Right atrium auricular region (tissue), 2 donors: ENCODE measurements around the gene ATP10D. TPM values are rescaled to one million over a fixed set of nuclear protein-coding genes. Genes with fewer than 3 reads are reported as not detected.

Experiments
- DNase-seq: peaks from one replicate; pipeline ENCODE4 v3.0.0-alpha.2; 2019; ENCODE audit warnings: low spot score
- H3K27ac ChIP-seq, 2 donors: fragments of 200-600 bp; sonication (generic); 1 replicate in 1 of 2; 2 replicates in 1 of 2; pipeline ENCODE4 v1.5.1; 2016 to 2019
- H3K27me3 ChIP-seq, 2 donors: fragments of 200-600 bp; sonication (generic); one replicate each; pipeline versions ENCODE4 v1.5.1 to v1.6.0; 2017 to 2019
- H3K36me3 ChIP-seq: fragments of 200-600 bp; sonication (generic); one replicate; pipeline ENCODE4 v1.5.1; 2016
- H3K4me1 ChIP-seq, 2 donors: fragments of 200-600 bp; sonication (generic); one replicate each; pipeline versions ENCODE4 v1.5.1 to v1.6.0; 2017 to 2019
- H3K4me3 ChIP-seq, 2 donors: fragments of 200-600 bp; sonication (generic); 1 replicate in 1 of 2; 2 replicates in 1 of 2; pipeline ENCODE4 v1.5.1; 2017 to 2019; ENCODE audit warnings: mild to moderate bottlenecking in 1 of 2, moderate library complexity in 1 of 2
- H3K9me3 ChIP-seq, 2 donors: fragments of 200-600 bp; sonication (generic); one replicate each; pipeline ENCODE4 v1.5.1; 2019
- total RNA-seq, 2 donors: library from RNA; depleted of rRNA; stranded (reverse); fragments of >200 nt; gene quantifications; one replicate each; pipeline ENCODE4 v1.1.0, GENCODE V29; 2016
- TF ChIP-seq, protein P1 (sequence below), 2 donors: fragments of 200-600 bp; sonication (generic); IDR thresholded peaks; one replicate each; pipeline ENCODE4 v1.5.1; 2019; ENCODE audit warnings: antibody characterized with exemption in 2 of 2

ATP10D gene
- total RNA-seq, 2 donors from 2014 or later: 6.9 to 8.9 TPM

DNA sequence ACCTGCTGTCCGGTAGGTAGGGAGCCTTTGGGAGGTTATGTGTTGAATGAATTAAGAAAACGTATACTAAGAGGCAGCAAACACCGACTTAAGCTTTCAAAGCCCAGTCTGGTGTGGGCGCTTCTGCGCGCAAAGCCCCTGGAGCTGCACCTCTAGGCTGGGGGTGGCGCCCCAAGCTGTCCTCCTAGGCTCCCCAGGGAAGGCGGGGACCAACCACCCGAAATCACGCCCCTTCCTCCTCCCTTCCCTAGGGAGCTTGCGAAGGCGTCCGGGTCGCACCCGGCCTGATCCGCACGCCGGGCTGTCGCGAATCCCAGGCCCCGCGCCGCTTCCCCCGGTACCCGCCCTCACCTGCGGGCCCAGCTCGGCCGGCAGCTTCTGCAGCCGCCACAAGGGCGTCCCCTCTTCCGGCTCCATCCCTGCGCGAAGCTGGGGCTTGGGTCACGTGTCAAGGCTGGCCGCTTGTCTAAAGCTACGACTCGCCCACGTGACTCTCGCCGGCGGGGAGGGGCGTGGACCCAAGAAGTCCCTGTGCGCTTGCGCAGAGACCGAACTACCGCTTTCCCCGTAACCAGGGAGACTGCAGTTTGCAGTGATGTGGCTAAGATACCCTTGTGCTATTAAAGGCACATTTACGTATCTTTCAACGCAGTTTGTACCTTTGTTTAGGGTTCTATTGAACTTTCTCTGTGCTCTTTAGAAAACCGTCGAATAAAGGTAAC is 21.7 kb upstream of the ATP10D start, which contains the start of gene COMMD8:
TSS of gene COMMD8 (minus strand) at position 468 of the 722 bp plus-strand sequence. CDS start at position 417, 51 bp downstream.
- H3K9me3 ChIP-seq: no peaks in the 10 kb centered on the region

GRCh38 chr4:47465004-47465403 is 20.1 kb upstream of the ATP10D start:
- H3K9me3 ChIP-seq: no peaks in the 10 kb centered on the region
- no peak overlapping the region for H3K27ac ChIP-seq
- TF ChIP-seq, protein P1, sequence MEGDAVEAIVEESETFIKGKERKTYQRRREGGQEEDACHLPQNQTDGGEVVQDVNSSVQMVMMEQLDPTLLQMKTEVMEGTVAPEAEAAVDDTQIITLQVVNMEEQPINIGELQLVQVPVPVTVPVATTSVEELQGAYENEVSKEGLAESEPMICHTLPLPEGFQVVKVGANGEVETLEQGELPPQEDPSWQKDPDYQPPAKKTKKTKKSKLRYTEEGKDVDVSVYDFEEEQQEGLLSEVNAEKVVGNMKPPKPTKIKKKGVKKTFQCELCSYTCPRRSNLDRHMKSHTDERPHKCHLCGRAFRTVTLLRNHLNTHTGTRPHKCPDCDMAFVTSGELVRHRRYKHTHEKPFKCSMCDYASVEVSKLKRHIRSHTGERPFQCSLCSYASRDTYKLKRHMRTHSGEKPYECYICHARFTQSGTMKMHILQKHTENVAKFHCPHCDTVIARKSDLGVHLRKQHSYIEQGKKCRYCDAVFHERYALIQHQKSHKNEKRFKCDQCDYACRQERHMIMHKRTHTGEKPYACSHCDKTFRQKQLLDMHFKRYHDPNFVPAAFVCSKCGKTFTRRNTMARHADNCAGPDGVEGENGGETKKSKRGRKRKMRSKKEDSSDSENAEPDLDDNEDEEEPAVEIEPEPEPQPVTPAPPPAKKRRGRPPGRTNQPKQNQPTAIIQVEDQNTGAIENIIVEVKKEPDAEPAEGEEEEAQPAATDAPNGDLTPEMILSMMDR (IDR thresholded peaks at IDR 0.05): no peak
- no peaks in the 10 kb centered on the region for H3K27me3 ChIP-seq
- H3K36me3 ChIP-seq: no peaks in the 10 kb centered on the region
- peaks cover 0 to 10% of the 10 kb centered on the region in 2 donors for H3K4me1 ChIP-seq
- DNase-seq: no peak
- H3K4me3 ChIP-seq: no peak overlapping the region

More for the DNA sequence above, 21.7 kb upstream of the ATP10D start, which contains the start of gene COMMD8:
- H3K27ac ChIP-seq: peak within 1 kb of the TSS; percentile 89 to 92
- peaks cover 0 to 10% of the 10 kb centered on the region in 2 donors for H3K4me1 ChIP-seq
- TF ChIP-seq, protein P1 (IDR thresholded peaks at IDR 0.05): peak; percentile 20 to 55
- DNase-seq: peak; percentile 98
- H3K27me3 ChIP-seq: no peaks in the 10 kb centered on the region
- H3K4me3 ChIP-seq: peak within 1 kb of the TSS; percentile 80 to 91
- H3K36me3 ChIP-seq: no peaks in the 10 kb centered on the region

DNA sequence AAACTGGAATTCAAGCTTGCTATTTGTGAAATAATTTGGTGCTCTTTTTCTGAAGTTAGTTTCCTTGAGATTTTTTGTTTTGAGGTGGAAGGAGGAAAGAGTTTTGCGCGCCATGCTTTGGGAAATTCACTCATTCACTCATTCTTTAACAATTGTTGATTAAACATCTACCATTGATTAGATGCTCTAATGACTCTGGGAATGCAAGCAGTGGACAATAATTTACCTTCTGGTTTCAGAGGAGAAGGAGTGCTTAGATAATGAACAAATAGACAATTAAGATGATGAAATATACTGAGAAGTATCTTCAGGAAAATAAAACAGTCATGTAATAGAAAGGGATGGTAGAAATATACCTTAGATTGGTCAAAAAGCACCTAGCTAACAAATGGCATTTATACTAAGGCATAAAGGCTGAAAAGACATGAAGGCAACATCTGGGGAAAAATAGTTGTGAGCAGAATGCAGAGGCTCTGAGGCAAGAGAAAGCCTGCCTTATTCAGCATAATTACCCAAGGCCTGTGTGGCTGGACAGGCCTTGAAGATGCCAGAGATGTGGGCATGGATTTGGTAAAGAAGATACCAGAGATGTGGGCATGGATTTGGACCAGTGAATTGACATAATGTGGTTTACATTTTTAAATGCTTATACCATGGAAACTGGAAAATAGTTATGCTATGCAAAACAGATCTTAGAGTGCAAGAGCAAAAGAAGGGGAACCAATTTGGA is 18.9 kb upstream of the ATP10D start:
- no peaks in the 10 kb centered on the region for H3K36me3 ChIP-seq
- H3K4me3 ChIP-seq: no peak overlapping the region
- peaks cover 0 to 10% of the 10 kb centered on the region in 2 donors for H3K4me1 ChIP-seq
- DNase-seq: no peak
- H3K9me3 ChIP-seq: no peaks in the 10 kb centered on the region
- no peaks in the 10 kb centered on the region for H3K27me3 ChIP-seq
- TF ChIP-seq, protein P1 (IDR thresholded peaks at IDR 0.05): no peak
- H3K27ac ChIP-seq: no peak overlapping the region

DNA sequence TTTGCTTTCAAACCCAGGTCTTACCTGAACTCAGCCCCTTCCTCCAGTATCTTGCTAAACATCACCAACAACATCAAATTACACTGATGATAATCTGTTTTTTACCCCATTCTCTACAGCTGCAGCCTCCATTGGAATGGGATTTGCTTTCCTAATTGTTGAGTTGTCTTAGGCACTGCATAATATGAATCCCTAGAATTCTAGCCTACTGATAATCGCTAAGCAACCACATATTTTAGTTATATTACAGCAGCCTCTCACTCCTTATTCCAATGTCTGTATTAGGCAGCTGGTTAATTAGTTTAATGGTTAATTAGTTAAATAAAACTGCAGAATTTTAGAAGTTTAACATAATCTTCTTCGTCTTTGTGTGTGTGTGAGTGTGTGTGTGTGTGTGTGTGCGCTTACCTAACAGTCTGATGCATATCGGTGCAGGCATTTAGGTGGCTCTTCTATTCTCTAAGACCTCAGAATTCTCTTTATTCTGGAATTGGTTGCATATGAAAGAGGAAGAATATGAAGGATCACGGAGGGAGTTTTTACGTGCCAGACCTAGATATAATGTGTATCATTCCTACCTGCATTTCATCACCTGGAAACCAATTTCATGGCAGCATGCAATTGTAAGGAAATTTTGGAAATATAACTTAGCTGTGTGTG is 16.2 kb upstream of the ATP10D start:
- TF ChIP-seq, protein P1 (IDR thresholded peaks at IDR 0.05): no peak
- DNase-seq: no peak
- H3K9me3 ChIP-seq: no peaks in the 10 kb centered on the region
- peaks cover 0 to 2% of the 10 kb centered on the region in 2 donors for H3K4me1 ChIP-seq
- H3K4me3 ChIP-seq: no peak overlapping the region
- no peak overlapping the region for H3K27ac ChIP-seq
- H3K27me3 ChIP-seq: no peaks in the 10 kb centered on the region
- H3K36me3 ChIP-seq: no peaks in the 10 kb centered on the region

DNA sequence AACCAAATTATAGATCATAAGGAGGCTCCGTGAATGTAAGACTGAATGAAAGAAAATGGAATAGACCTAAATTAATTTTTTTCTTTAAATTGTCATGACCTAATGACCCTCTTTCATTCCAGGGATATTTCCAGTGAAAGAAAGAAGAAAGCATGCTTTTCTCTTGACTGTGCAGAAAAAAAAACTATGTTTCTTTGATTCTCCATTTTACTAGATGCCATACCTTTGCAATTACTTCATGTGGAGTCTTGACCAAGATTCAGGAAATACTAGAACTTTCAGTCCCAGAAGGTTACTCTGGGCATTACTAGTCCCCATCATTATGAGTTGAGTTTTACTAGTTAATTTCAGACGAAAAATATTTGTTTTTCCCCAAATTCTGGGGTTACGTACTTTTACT is 15.1 kb upstream of the ATP10D start:
- no peaks in the 10 kb centered on the region for H3K27me3 ChIP-seq
- H3K4me1 ChIP-seq: no peaks in the 10 kb centered on the region
- H3K9me3 ChIP-seq: no peaks in the 10 kb centered on the region
- H3K27ac ChIP-seq: no peak overlapping the region
- no peak overlapping the region for H3K4me3 ChIP-seq
- TF ChIP-seq, protein P1 (IDR thresholded peaks at IDR 0.05): no peak
- no peaks in the 10 kb centered on the region for H3K36me3 ChIP-seq
- DNase-seq: no peak
